ENCODE data around the gene ELAVL1. TPM values are rescaled to one million over a fixed set of nuclear protein-coding genes. Genes with fewer than 3 reads are reported as not detected.

The ELAVL1 gene
- total and polyA plus RNA-seq, 2 donors from 2014 or later: 34.6 to 64.7 TPM

GRCh38 chr19:7980168-7980567 lies 25.3 kb downstream of the ELAVL1 start:
- peak in 1 of 5 donors; percentile 43 for DNase-seq
- Histone ChIP-seq H3K9ac (ENCODE audit: low read length in 3 of 3) (no peak overlapping the region), H3K9me3 (ENCODE audit: control insufficient read depth in 2 of 3, insufficient read depth in 1 of 3, low read length in 3 of 3) (no peaks in the 10 kb centered on the region), H3K4me1 (ENCODE audit: control insufficient read depth in 2 of 3, insufficient read depth in 2 of 3, low read depth in 1 of 3, low read length in 3 of 3) (peaks cover 0 to 52% (median 39%) of the 10 kb centered on the region in 3 donors), H3K27ac (ENCODE audit: low read depth in 2 of 2, low read length in 2 of 2) (peak overlapping the region in 1 of 2 donors; percentile 60), H3K4me3 (ENCODE audit: low read length in 3 of 3) (no peak overlapping the region), H3K27me3 (ENCODE audit: control insufficient read depth, insufficient read depth, low read length) (no peaks in the 10 kb centered on the region), H3K36me3 (ENCODE audit: control insufficient read depth in 2 of 3, insufficient read depth in 3 of 3, low read length in 3 of 3) (peaks cover 2 to 27% (median 7%) of the 10 kb centered on the region in 3 donors)
- FAIRE-seq: no peak
- intact Hi-C loops (cut with DNase I): no loop called here
- no peak for TF ChIP-seq CTCF (IDR thresholded peaks at IDR 0.05; ENCODE audit: borderline replicate concordance, extremely low read depth, insufficient read depth)

GRCh38 chr19:7979559-7979958 lies 25.9 kb downstream of the ELAVL1 start:
- Histone ChIP-seq H3K36me3 (ENCODE audit: control insufficient read depth in 2 of 3, insufficient read depth in 3 of 3, low read length in 3 of 3) (peaks cover 2 to 27% (median 7%) of the 10 kb centered on the region in 3 donors), H3K27me3 (ENCODE audit: control insufficient read depth, insufficient read depth, low read length) (no peaks in the 10 kb centered on the region), H3K4me3 (ENCODE audit: low read length in 3 of 3) (no peak overlapping the region), H3K27ac (ENCODE audit: low read depth in 2 of 2, low read length in 2 of 2) (peak overlapping the region; percentile 36 to 60), H3K9me3 (ENCODE audit: control insufficient read depth in 2 of 3, insufficient read depth in 1 of 3, low read length in 3 of 3) (no peaks in the 10 kb centered on the region), H3K4me1 (ENCODE audit: control insufficient read depth in 2 of 3, insufficient read depth in 2 of 3, low read depth in 1 of 3, low read length in 3 of 3) (peaks cover 0 to 57% (median 45%) of the 10 kb centered on the region in 3 donors), H3K9ac (ENCODE audit: low read length in 3 of 3) (no peak overlapping the region)
- TF ChIP-seq CTCF (IDR thresholded peaks at IDR 0.05; ENCODE audit: borderline replicate concordance, extremely low read depth, insufficient read depth): no peak
- intact Hi-C loops (cut with DNase I): no loop called here
- DNase-seq: peak in 1 of 5 donors; percentile 54
- FAIRE-seq: no peak

GRCh38 chr19:7979011-7979410 lies 26.4 kb downstream of the ELAVL1 start:
- H3K27me3 ChIP-seq (ENCODE audit: control insufficient read depth, insufficient read depth, low read length): no peaks in the 10 kb centered on the region
- no peak overlapping the region for H3K4me3 ChIP-seq (ENCODE audit: low read length in 3 of 3)
- H3K27ac ChIP-seq (ENCODE audit: low read depth in 2 of 2, low read length in 2 of 2): peak overlapping the region in 1 of 2 donors; percentile 60
- H3K36me3 ChIP-seq (ENCODE audit: control insufficient read depth in 2 of 3, insufficient read depth in 3 of 3, low read length in 3 of 3): peaks cover under 1 to 22% (median 7%) of the 10 kb centered on the region in 3 donors
- H3K9me3 ChIP-seq (ENCODE audit: control insufficient read depth in 2 of 3, insufficient read depth in 1 of 3, low read length in 3 of 3): no peaks in the 10 kb centered on the region
- H3K9ac ChIP-seq (ENCODE audit: low read length in 3 of 3): peak overlapping the region in 1 of 3 donors; percentile 60
- DNase-seq (peak in 1 of 5 donors; percentile 59), FAIRE-seq (no peak)
- TF ChIP-seq CTCF (IDR thresholded peaks at IDR 0.05; ENCODE audit: borderline replicate concordance, extremely low read depth, insufficient read depth): no peak
- intact Hi-C loops (cut with DNase I): no loop called here
- H3K4me1 ChIP-seq (ENCODE audit: control insufficient read depth in 2 of 3, insufficient read depth in 2 of 3, low read depth in 1 of 3, low read length in 3 of 3): peaks cover 0 to 57% (median 46%) of the 10 kb centered on the region in 3 donors

All from kidney (tissue), 14 donors.